ENCODE results near the gene CAMK2D. TPM values are rescaled to one million over a fixed set of nuclear protein-coding genes. Genes with fewer than 3 reads are reported as not detected.

The CAMK2D gene
- total RNA-seq, 1 experiment from 2014 or later: 22.1 TPM

DNA sequence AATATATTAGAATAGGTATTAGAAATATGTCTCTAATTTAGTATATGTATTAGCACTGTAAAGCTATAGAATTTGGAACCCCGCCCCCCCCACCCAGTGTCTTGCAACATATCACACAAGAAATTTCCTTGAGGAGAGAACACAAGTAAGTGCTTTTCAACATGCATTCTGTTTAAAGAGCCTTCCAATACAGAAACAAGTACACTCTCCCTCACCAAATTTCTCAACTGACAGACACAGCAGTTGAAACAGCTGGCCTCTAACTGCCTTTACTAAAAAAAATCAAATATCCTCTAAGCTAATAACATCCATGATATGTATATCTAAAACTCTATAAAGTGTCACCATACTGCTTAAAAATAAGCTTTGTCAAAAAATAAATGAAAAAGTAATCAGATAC is 12.4 kb downstream of the CAMK2D start:
- no peaks in the 10 kb centered on the region for H3K9me3 Mint-ChIP-seq (ENCODE audit: low read depth, unreplicated experiment)
- H3K4me1 Mint-ChIP-seq (ENCODE audit: low read depth, unreplicated experiment): no peaks in the 10 kb centered on the region
- BruUV-seq (replicated peaks): no TSS peak
- H3K27ac Mint-ChIP-seq (ENCODE audit: unreplicated experiment): no peak overlapping the region
- TF ChIP-seq CTCF (IDR thresholded peaks at IDR 0.05; ENCODE audit: unreplicated experiment): no peak
- H3K4me3 Mint-ChIP-seq (ENCODE audit: low read depth, unreplicated experiment): no peak overlapping the region
- CTCF ChIA-PET: no interaction called here
- DNase-seq: no peak
- intact Hi-C loops (cut with micrococcal nuclease; ENCODE audit: unreplicated experiment): no loop called here
- no peaks in the 10 kb centered on the region for H3K36me3 Mint-ChIP-seq (ENCODE audit: insufficient read depth, unreplicated experiment)
- no peaks in the 10 kb centered on the region for H3K27me3 Mint-ChIP-seq (ENCODE audit: unreplicated experiment)

- CTCF ChIA-PET: no interaction called here
- no peak for TF ChIP-seq CTCF (IDR thresholded peaks at IDR 0.05; ENCODE audit: unreplicated experiment)
- no TSS peak for BruUV-seq (replicated peaks)
- H3K4me1 Mint-ChIP-seq (ENCODE audit: low read depth, unreplicated experiment): no peaks in the 10 kb centered on the region
- no peaks in the 10 kb centered on the region for H3K27me3 Mint-ChIP-seq (ENCODE audit: unreplicated experiment)
- H3K36me3 Mint-ChIP-seq (ENCODE audit: insufficient read depth, unreplicated experiment): no peaks in the 10 kb centered on the region
- no peak overlapping the region for H3K27ac Mint-ChIP-seq (ENCODE audit: unreplicated experiment)
- DNase-seq: no peak
- no peak overlapping the region for H3K4me3 Mint-ChIP-seq (ENCODE audit: low read depth, unreplicated experiment)
- no peaks in the 10 kb centered on the region for H3K9me3 Mint-ChIP-seq (ENCODE audit: low read depth, unreplicated experiment)
- intact Hi-C loops (cut with micrococcal nuclease; ENCODE audit: unreplicated experiment): no loop called here
Measured at GRCh38 chr4:113747949-113748348, 13.6 kb downstream of the CAMK2D start.

DNA sequence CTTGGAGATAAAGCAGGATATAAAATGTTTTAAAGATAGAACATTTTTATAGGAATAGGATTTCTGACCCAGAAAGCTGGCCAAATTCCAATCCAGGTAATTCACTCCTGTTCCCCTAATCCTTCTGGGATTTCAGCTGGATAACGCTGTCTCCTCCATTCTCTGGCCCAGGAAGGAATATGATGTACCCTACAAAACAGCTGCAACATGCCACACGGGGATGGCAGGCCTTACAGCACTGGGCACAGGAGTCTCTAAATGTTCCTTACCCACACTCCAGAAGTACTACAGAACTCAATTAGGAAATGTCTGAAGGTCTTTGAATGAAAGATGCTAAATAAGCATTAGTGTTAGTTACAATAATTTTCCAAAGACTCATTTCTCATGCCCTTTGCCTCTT is 15.8 kb downstream of the CAMK2D start:
- Mint-ChIP-seq H3K4me1 (ENCODE audit: low read depth, unreplicated experiment) (no peaks in the 10 kb centered on the region), H3K4me3 (ENCODE audit: low read depth, unreplicated experiment) (no peak overlapping the region), H3K36me3 (ENCODE audit: insufficient read depth, unreplicated experiment) (no peaks in the 10 kb centered on the region), H3K27ac (ENCODE audit: unreplicated experiment) (no peak overlapping the region), H3K27me3 (ENCODE audit: unreplicated experiment) (no peaks in the 10 kb centered on the region), H3K9me3 (ENCODE audit: low read depth, unreplicated experiment) (peaks cover 2% of the 10 kb centered on the region)
- DNase-seq: no peak
- intact Hi-C loops (cut with micrococcal nuclease; ENCODE audit: unreplicated experiment): no loop called here
- BruUV-seq (replicated peaks): no TSS peak
- TF ChIP-seq CTCF (IDR thresholded peaks at IDR 0.05; ENCODE audit: unreplicated experiment): no peak
- CTCF ChIA-PET: no interaction called here

DNA sequence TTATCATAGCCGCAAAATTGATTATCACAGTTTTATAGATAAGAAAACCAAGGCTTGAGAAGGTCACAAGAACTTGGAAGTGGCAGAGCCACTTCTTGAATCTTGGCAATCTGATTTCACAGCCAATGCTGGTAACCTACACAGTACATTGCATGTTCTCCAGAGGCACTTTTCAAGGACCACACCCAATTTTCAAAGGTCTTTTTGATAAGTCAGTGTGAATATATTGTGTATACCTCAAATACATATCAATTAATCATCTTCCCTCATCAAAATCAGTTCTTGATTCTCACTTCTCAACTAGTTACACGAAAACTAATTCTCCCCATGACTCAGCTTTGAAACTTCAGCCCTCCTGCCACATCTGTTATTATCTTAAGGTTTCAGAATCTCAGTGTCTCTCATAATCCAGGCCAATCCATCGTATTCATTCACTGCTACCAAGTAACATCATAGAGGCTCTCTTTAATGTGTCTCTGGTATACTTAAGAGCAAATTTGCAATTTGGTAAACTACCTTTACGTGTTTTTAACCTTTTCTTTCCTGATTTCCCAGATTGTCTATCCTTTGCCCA is 16.8 kb downstream of the CAMK2D start:
- Mint-ChIP-seq H3K4me3 (ENCODE audit: low read depth, unreplicated experiment) (no peak overlapping the region), H3K4me1 (ENCODE audit: low read depth, unreplicated experiment) (no peaks in the 10 kb centered on the region), H3K27me3 (ENCODE audit: unreplicated experiment) (no peaks in the 10 kb centered on the region), H3K9me3 (ENCODE audit: low read depth, unreplicated experiment) (peaks cover 2% of the 10 kb centered on the region), H3K36me3 (ENCODE audit: insufficient read depth, unreplicated experiment) (no peaks in the 10 kb centered on the region), H3K27ac (ENCODE audit: unreplicated experiment) (no peak overlapping the region)
- TF ChIP-seq CTCF (IDR thresholded peaks at IDR 0.05; ENCODE audit: unreplicated experiment): no peak
- no TSS peak for BruUV-seq (replicated peaks)
- CTCF ChIA-PET: no interaction called here
- no peak for DNase-seq
- intact Hi-C loops (cut with micrococcal nuclease; ENCODE audit: unreplicated experiment): no loop called here

All from Calu3 (cell line).